ENCODE results near the gene UBASH3A. TPM values are rescaled to one million over a fixed set of nuclear protein-coding genes. Genes with fewer than 3 reads are reported as not detected.

UBASH3A gene
- total RNA-seq, 4 donors from 2014 or later, result 0.41 TPM; not detected in 3

GRCh38 chr21:42388740-42389448 lies 14.8 kb upstream of the UBASH3A start:
- DNase-seq (no peak), ATAC-seq (no peak)
- H3K27ac ChIP-seq, result no peak overlapping the region
- no peak overlapping the region for H3K4me3 ChIP-seq
- TF ChIP-seq POLR2A (IDR thresholded peaks at IDR 0.05), result no peak
- no peak for TF ChIP-seq CTCF (IDR thresholded peaks at IDR 0.05 in 4 of 5, conservative IDR thresholded peaks at IDR 0.05 in 1 of 5)
- no peaks in the 10 kb centered on the region for H3K36me3 ChIP-seq
- intact Hi-C loops (cut with DNase I; ENCODE audit: low total_unique reads) (no loop called here), in situ Hi-C loops (cut with MboI; ENCODE audit: low sequenced_read_pairs in 4 of 4) (no loop called here)
- no peaks in the 10 kb centered on the region for H3K4me1 ChIP-seq
- H3K9me3 ChIP-seq, result no peaks in the 10 kb centered on the region
- H3K27me3 ChIP-seq, result peaks cover 0 to 7% (median 5%) of the 10 kb centered on the region in 3 donors

DNA sequence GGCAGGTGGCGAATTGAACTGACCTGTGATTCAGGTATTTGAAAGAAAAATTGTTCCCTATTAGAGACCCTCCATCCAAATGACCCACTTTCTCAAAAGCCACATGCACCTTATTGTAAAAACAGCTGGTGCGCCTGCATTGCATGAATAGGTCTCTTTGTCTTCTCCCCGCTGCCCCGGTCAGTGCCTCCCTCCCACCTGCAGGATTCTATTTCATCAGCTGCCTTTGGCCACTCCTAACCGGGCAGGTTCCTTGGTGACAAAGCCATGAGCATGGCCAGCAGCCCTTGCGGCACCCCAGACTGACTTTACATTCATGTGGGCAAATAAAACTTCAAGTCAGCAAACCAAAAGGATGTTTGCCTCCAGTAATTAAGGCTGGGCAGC lies 14.3 kb upstream of the UBASH3A start:
- Histone ChIP-seq H3K4me3 (no peak overlapping the region), H3K27me3 (peaks cover 0 to 7% (median 5%) of the 10 kb centered on the region in 3 donors), H3K4me1 (no peaks in the 10 kb centered on the region), H3K36me3 (no peaks in the 10 kb centered on the region), H3K27ac (no peak overlapping the region), H3K9me3 (no peaks in the 10 kb centered on the region)
- intact Hi-C loops (cut with DNase I; ENCODE audit: low total_unique reads), result no loop called here
- no peak for TF ChIP-seq CTCF (IDR thresholded peaks at IDR 0.05 in 4 of 5, conservative IDR thresholded peaks at IDR 0.05 in 1 of 5)
- TF ChIP-seq POLR2A (IDR thresholded peaks at IDR 0.05), result no peak
- ATAC-seq, result no peak
- no peak for DNase-seq
- in situ Hi-C loops (cut with MboI; ENCODE audit: low sequenced_read_pairs in 4 of 4), result no loop called here

GRCh38 chr21:42390193-42390592 lies 13.5 kb upstream of the UBASH3A start:
- no peak overlapping the region for H3K27ac ChIP-seq
- DNase-seq (no peak), ATAC-seq (no peak)
- no peaks in the 10 kb centered on the region for H3K4me1 ChIP-seq
- in situ Hi-C loops (cut with MboI; ENCODE audit: low sequenced_read_pairs in 4 of 4) (no loop called here), intact Hi-C loops (cut with DNase I; ENCODE audit: low total_unique reads) (no loop called here)
- TF ChIP-seq POLR2A (IDR thresholded peaks at IDR 0.05) (no peak), CTCF (IDR thresholded peaks at IDR 0.05 in 4 of 5, conservative IDR thresholded peaks at IDR 0.05 in 1 of 5) (no peak)
- H3K36me3 ChIP-seq, result no peaks in the 10 kb centered on the region
- H3K4me3 ChIP-seq, result no peak overlapping the region
- peaks cover 0 to 7% (median 5%) of the 10 kb centered on the region in 3 donors for H3K27me3 ChIP-seq
- no peaks in the 10 kb centered on the region for H3K9me3 ChIP-seq

- peaks cover 0 to 7% (median 5%) of the 10 kb centered on the region in 3 donors for H3K27me3 ChIP-seq
- TF ChIP-seq POLR2A (IDR thresholded peaks at IDR 0.05), result no peak
- TF ChIP-seq CTCF (IDR thresholded peaks at IDR 0.05 in 4 of 5, conservative IDR thresholded peaks at IDR 0.05 in 1 of 5), result no peak
- H3K36me3 ChIP-seq, result no peaks in the 10 kb centered on the region
- ATAC-seq, result no peak
- H3K4me1 ChIP-seq, result no peaks in the 10 kb centered on the region
- no peak for DNase-seq
- in situ Hi-C loops (cut with MboI; ENCODE audit: low sequenced_read_pairs in 4 of 4) (no loop called here), intact Hi-C loops (cut with DNase I; ENCODE audit: low total_unique reads) (no loop called here)
- H3K9me3 ChIP-seq, result no peaks in the 10 kb centered on the region
- H3K27ac ChIP-seq, result no peak overlapping the region
- no peak overlapping the region for H3K4me3 ChIP-seq
These were observed 13.0 kb upstream of the UBASH3A start for GRCh38 chr21:42390696-42391095.

- Histone ChIP-seq H3K9me3 (no peaks in the 10 kb centered on the region), H3K27me3 (peaks cover 0 to 6% (median 5%) of the 10 kb centered on the region in 3 donors), H3K36me3 (no peaks in the 10 kb centered on the region), H3K27ac (no peak overlapping the region), H3K4me1 (no peaks in the 10 kb centered on the region), H3K4me3 (no peak overlapping the region)
- ATAC-seq (no peak), DNase-seq (no peak)
- intact Hi-C loops (cut with DNase I; ENCODE audit: low total_unique reads), result no loop called here
- in situ Hi-C loops (cut with MboI; ENCODE audit: low sequenced_read_pairs in 4 of 4), result no loop called here
- TF ChIP-seq POLR2A (IDR thresholded peaks at IDR 0.05), result no peak
- TF ChIP-seq CTCF (IDR thresholded peaks at IDR 0.05 in 4 of 5, conservative IDR thresholded peaks at IDR 0.05 in 1 of 5), result no peak
These were observed 12.4 kb upstream of the UBASH3A start for GRCh38 chr21:42391297-42391696.

All from gastrocnemius medialis (tissue), 4 donors.